Uterus (tissue), 4 donors: ENCODE data around the gene PLK1. TPM values are rescaled to one million over a fixed set of nuclear protein-coding genes. Genes with fewer than 3 reads are reported as not detected.

ENCODE experiments used
- DNase-seq, 2 donors: peaks; one replicate each; pipeline ENCODE4 v3.0.0-alpha.2; 2019 to 2020
- H3K27ac ChIP-seq, 2 donors: fragments of 200-600 bp; sonication (generic); 1 replicate in 1 of 2; 2 replicates in 1 of 2; pipeline ENCODE4 v1.5.1; 2016 to 2018
- H3K27me3 ChIP-seq, 2 donors: fragments of 200-600 bp; sonication (generic); one replicate each; pipeline ENCODE4 v1.5.1; 2018 to 2019; ENCODE audit warnings: control low read depth in 1 of 2
- H3K36me3 ChIP-seq, 2 donors: fragments of 200-600 bp; sonication (generic); one replicate each; pipeline ENCODE4 v1.5.1; 2019; ENCODE audit warnings: control low read depth in 1 of 2
- H3K4me1 ChIP-seq, 2 donors: fragments of 200-600 bp; sonication (generic); one replicate each; pipeline ENCODE4 v1.5.1; 2018 to 2019; ENCODE audit warnings: control low read depth in 1 of 2
- H3K4me3 ChIP-seq, 2 donors: fragments of 200-600 bp; sonication (generic); 1 replicate in 1 of 2; 2 replicates in 1 of 2; pipeline ENCODE4 v1.5.1; 2018 to 2019; ENCODE audit warnings: mild to moderate bottlenecking in 1 of 2
- H3K9me3 ChIP-seq, 2 donors: fragments of 200-600 bp; sonication (generic); one replicate each; pipeline ENCODE4 v1.5.1; 2019; ENCODE audit warnings: control low read depth in 1 of 2
- CTCF ChIP-seq, 4 experiments: fragments of 200-600 bp in 2 of 4; fragments of 450-650 bp in 2 of 4; sonication (generic) in 2 of 4; IDR thresholded peaks; one replicate each; pipeline ENCODE4 v1.5.1; 2016 to 2019; ENCODE audit warnings: antibody characterized with exemption in 4 of 4, mild to moderate bottlenecking in 2 of 4, moderate library complexity in 1 of 4
- POLR2A ChIP-seq, 2 donors: fragments of 450-650 bp; IDR thresholded peaks; one replicate each; pipeline ENCODE4 v1.6.1; 2016; ENCODE audit warnings: antibody characterized with exemption in 2 of 2, mild to moderate bottlenecking in 1 of 2, moderate library complexity in 1 of 2
- intact Hi-C: fragments of 100-400 bp; cut with DNase I; formaldehyde crosslinking; loops from one replicate; pipeline ENCODE4 v1.15.1; 2023; ENCODE audit warnings: low total_unique reads
- total RNA-seq, 4 donors: library from RNA; depleted of rRNA in 3 of 4; stranded (reverse); fragments of >200 nt in 3 of 4; gene quantifications; one replicate each; pipeline versions ENCODE4 v1.1.0 to v1.2.4, GENCODE V29; 2014 to 2023
- donor health status: DM: yes; HTN: yes; CAD: no.

Gene PLK1
- total RNA-seq, 4 donors from 2014 or later = 3.4 to 10.7 (median 4.4) TPM; not detected in 1

GRCh38 chr16:23739516-23739915 is 60.8 kb downstream of the PLK1 start:
- Histone ChIP-seq H3K27me3 (no peaks in the 10 kb centered on the region), H3K4me3 (no peak overlapping the region), H3K36me3 (no peaks in the 10 kb centered on the region), H3K9me3 (no peaks in the 10 kb centered on the region), H3K4me1 (no peaks in the 10 kb centered on the region), H3K27ac (no peak overlapping the region)
- no peak for DNase-seq
- intact Hi-C loops = no loop called here
- TF ChIP-seq CTCF (IDR thresholded peaks at IDR 0.05) (no peak), POLR2A (IDR thresholded peaks at IDR 0.05) (no peak)

Other genes with a start within 250 kb of the PLK1 start
- gene COG7, start 225.7 kb upstream of the PLK1 start, total RNA-seq = 100 to 1,000 TPM in 1 of 4 donors, 10 to 100 TPM in 3; 11.5 to 393 (median 32.2) TPM
- 10 to 100 TPM; 54.8 to 96.0 (median 72.7) TPM for gene GGA2, start 168.4 kb upstream of the PLK1 start, total RNA-seq
- gene EARS2, start 121.5 kb upstream of the PLK1 start, total RNA-seq = 10 to 100 TPM; 18.0 to 81.8 (median 39.5) TPM
- 100 to 1,000 TPM in 1 of 4 donors, 10 to 100 TPM in 3; 26.5 to 142 (median 67.0) TPM for gene UBFD1, start 121.2 kb upstream of the PLK1 start, total RNA-seq
- 100 to 1,000 TPM in 1 of 4 donors, 10 to 100 TPM in 3; 48.0 to 161 (median 59.0) TPM for gene NDUFAB1, start 82.6 kb upstream of the PLK1 start, total RNA-seq
- 10 to 100 TPM in 2 of 4 donors, 1 to 10 TPM in 2; 1.5 to 11.3 (median 6.5) TPM for gene PALB2, start 37.6 kb upstream of the PLK1 start, total RNA-seq
- 10 to 100 TPM in 3 of 4 donors, 1 to 10 TPM in 1; 5.6 to 67.2 (median 27.9) TPM for gene DCTN5, start 37.4 kb upstream of the PLK1 start, total RNA-seq
- under 1 TPM in 3 of 4 donors, not detected in 1; 0.14 to 0.59 (median 0.26) TPM for gene ERN2, start 34.3 kb downstream of the PLK1 start, total RNA-seq
- under 1 TPM in 1 of 4 donors, not detected in 3; 0.35 TPM for gene CHP2, start 76.1 kb downstream of the PLK1 start, total RNA-seq
- gene PRKCB, start 157.1 kb downstream of the PLK1 start, total RNA-seq = 1 to 10 TPM in 3 of 4 donors, under 1 TPM in 1; 0.29 to 9.5 (median 2.9) TPM